ENCODE results near the gene PSPH.

- TF ChIP-seq CTCF (IDR thresholded peaks at IDR 0.05) (no peak), POLR2AphosphoS5 (IDR thresholded peaks at IDR 0.05; ENCODE audit: low read depth, low read length) (no peak), FOXJ3 (CRISPR knock-in tag; IDR thresholded peaks at IDR 0.05) (no peak), EZH2phosphoT487 (IDR thresholded peaks at IDR 0.05; ENCODE audit: borderline replicate concordance, low read depth) (no peak), SIN3A (IDR thresholded peaks at IDR 0.05; ENCODE audit: borderline replicate concordance, low read depth, low read length) (no peak), EP300 (IDR thresholded peaks at IDR 0.05; ENCODE audit: borderline replicate concordance in 1 of 2, low read depth in 1 of 2, low read length in 1 of 2) (no peak), RXRA (IDR thresholded peaks at IDR 0.05; ENCODE audit: borderline replicate concordance, low read depth) (no peak), NFIC (IDR thresholded peaks at IDR 0.05; ENCODE audit: borderline replicate concordance) (no peak), YY1 (IDR thresholded peaks at IDR 0.05; ENCODE audit: low read depth) (no peak), REST (IDR thresholded peaks at IDR 0.05; ENCODE audit: low read depth, low read length) (no peak)
- TF ChIP-seq, protein P1, sequence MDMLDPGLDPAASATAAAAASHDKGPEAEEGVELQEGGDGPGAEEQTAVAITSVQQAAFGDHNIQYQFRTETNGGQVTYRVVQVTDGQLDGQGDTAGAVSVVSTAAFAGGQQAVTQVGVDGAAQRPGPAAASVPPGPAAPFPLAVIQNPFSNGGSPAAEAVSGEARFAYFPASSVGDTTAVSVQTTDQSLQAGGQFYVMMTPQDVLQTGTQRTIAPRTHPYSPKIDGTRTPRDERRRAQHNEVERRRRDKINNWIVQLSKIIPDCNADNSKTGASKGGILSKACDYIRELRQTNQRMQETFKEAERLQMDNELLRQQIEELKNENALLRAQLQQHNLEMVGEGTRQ (IDR thresholded peaks at IDR 0.05; ENCODE audit: borderline replicate concordance, low read depth, low read length) = no peak
- TF ChIP-seq, protein P2, sequence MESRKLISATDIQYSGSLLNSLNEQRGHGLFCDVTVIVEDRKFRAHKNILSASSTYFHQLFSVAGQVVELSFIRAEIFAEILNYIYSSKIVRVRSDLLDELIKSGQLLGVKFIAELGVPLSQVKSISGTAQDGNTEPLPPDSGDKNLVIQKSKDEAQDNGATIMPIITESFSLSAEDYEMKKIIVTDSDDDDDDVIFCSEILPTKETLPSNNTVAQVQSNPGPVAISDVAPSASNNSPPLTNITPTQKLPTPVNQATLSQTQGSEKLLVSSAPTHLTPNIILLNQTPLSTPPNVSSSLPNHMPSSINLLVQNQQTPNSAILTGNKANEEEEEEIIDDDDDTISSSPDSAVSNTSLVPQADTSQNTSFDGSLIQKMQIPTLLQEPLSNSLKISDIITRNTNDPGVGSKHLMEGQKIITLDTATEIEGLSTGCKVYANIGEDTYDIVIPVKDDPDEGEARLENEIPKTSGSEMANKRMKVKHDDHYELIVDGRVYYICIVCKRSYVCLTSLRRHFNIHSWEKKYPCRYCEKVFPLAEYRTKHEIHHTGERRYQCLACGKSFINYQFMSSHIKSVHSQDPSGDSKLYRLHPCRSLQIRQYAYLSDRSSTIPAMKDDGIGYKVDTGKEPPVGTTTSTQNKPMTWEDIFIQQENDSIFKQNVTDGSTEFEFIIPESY (IDR thresholded peaks at IDR 0.05; ENCODE audit: borderline replicate concordance, low read depth) = no peak
These were observed 10.5 kb downstream of the PSPH start for GRCh38 chr7:56040730-56041129.
